Endodermal cell (in vitro differentiated cells): ENCODE results near the gene RPLP1. TPM values are rescaled to one million over a fixed set of nuclear protein-coding genes. Genes with fewer than 3 reads are reported as not detected.

Experiments used
- DNase-seq: peaks from one replicate; pipeline ENCODE4 v3.0.0-alpha.2; 2017
- H3K27ac ChIP-seq: 2 replicates; pipeline ENCODE4 v1.5.1; 2013; ENCODE audit warnings: mild to moderate bottlenecking, low read depth, low read length, moderate library complexity
- H3K27me3 ChIP-seq: 2 replicates; pipeline ENCODE4 v1.6.1; 2013; ENCODE audit warnings: mild to moderate bottlenecking, low read length, moderate library complexity; ENCODE audit not compliant: insufficient read depth, control insufficient read depth, poor library complexity, severe bottlenecking
- H3K36me3 ChIP-seq: 2 replicates; pipeline ENCODE4 v1.7.0; 2013; ENCODE audit warnings: mild to moderate bottlenecking, low read length, moderate library complexity; ENCODE audit not compliant: control insufficient read depth, insufficient read depth
- H3K4me1 ChIP-seq: one replicate; pipeline ENCODE4 v1.7.0; 2013; ENCODE audit warnings: low read length; ENCODE audit not compliant: control insufficient read depth, insufficient read depth
- H3K4me3 ChIP-seq: 2 replicates; pipeline ENCODE4 v1.5.1; 2013; ENCODE audit warnings: mild to moderate bottlenecking, low read length, moderate library complexity
- H3K9ac ChIP-seq: 2 replicates; pipeline ENCODE4 v1.6.1; 2013; ENCODE audit warnings: mild to moderate bottlenecking, low read length, moderate library complexity; ENCODE audit not compliant: poor library complexity, severe bottlenecking; ENCODE audit errors: extremely low read depth
- H3K9me3 ChIP-seq: 2 replicates; pipeline ENCODE4 v1.6.1; 2013; ENCODE audit warnings: mild to moderate bottlenecking, low read length, moderate library complexity; ENCODE audit not compliant: control insufficient read depth
- H3K27ac Mint-ChIP-seq: 2 replicates; pipeline ENCODE4 v1.8.0; 2020; ENCODE audit warnings: mixed read lengths
- H3K27me3 Mint-ChIP-seq: 2 replicates; pipeline ENCODE4 v1.8.0; 2021; ENCODE audit warnings: mild to moderate bottlenecking, mixed read lengths; ENCODE audit not compliant: insufficient read depth
- H3K36me3 Mint-ChIP-seq: 2 replicates; pipeline ENCODE4 v1.8.0; 2020; ENCODE audit warnings: low read depth, mixed read lengths
- H3K4me1 Mint-ChIP-seq: 2 replicates; pipeline ENCODE4 v1.8.0; 2020; ENCODE audit warnings: mixed read lengths
- H3K4me3 Mint-ChIP-seq: 2 replicates; pipeline ENCODE4 v1.8.0; 2020; ENCODE audit warnings: mild to moderate bottlenecking, moderate library complexity, mixed read lengths
- H3K9me3 Mint-ChIP-seq: 2 replicates; pipeline ENCODE4 v1.8.0; 2020; ENCODE audit warnings: mild to moderate bottlenecking, mixed read lengths
- CTCF ChIP-seq: fragments of 200-600 bp; sonication (generic); conservative IDR thresholded peaks from 2 replicates; pipeline ENCODE4 v1.5.0; 2021; ENCODE audit warnings: antibody characterized with exemption, mild to moderate bottlenecking
- WGBS, 2 experiments: methylation state at CpG; one replicate each; pipeline versions ENCODE4 v1.1.5 to v1.1.7; 2013; ENCODE audit warnings: missing lambda C conversion rate in 2 of 2, mixed read lengths in 1 of 2; ENCODE audit not compliant: insufficient coverage in 1 of 2, insufficient read length in 1 of 2; 5-methylcytosine and 5-hydroxymethylcytosine counted together
- total RNA-seq, 2 donors: library from RNA; stranded (reverse); fragmentation: NEBNext Ultra II Directional in 1 of 2; extraction: Animal tissue kit (Norgen Biotek cat#: 25700) in 1 of 2; gene quantifications; 2 replicates in 1 of 2; 3 replicates in 1 of 2; pipeline ENCODE4 v1.2.1, GENCODE V29; 2021

RPLP1 gene
- total RNA-seq, 2 donors from 2014 or later, result 1,560 to 1,563 TPM

GRCh38 chr15:69421498-69421897 lies 31.1 kb upstream of the RPLP1 start:
- no peaks in the 10 kb centered on the region for H3K4me1 ChIP-seq
- H3K9me3 Mint-ChIP-seq, result no peaks in the 10 kb centered on the region
- no peak overlapping the region for H3K27ac ChIP-seq
- peaks cover 93% of the 10 kb centered on the region for H3K36me3 ChIP-seq
- no peaks in the 10 kb centered on the region for H3K9me3 ChIP-seq
- H3K27me3 ChIP-seq, result no peaks in the 10 kb centered on the region
- H3K4me3 ChIP-seq, result no peak overlapping the region
- no peak overlapping the region for H3K4me3 Mint-ChIP-seq
- no peak overlapping the region for H3K9ac ChIP-seq
- no peak for DNase-seq
- no peaks in the 10 kb centered on the region for H3K4me1 Mint-ChIP-seq
- H3K27ac Mint-ChIP-seq, result peak overlapping the region; percentile 44
- H3K27me3 Mint-ChIP-seq, result no peaks in the 10 kb centered on the region
- no peak for TF ChIP-seq CTCF
- peaks cover 66% of the 10 kb centered on the region for H3K36me3 Mint-ChIP-seq

GRCh38 chr15:69422336-69422895 lies 30.2 kb upstream of the RPLP1 start:
- H3K9ac ChIP-seq, result no peak overlapping the region
- no peak for DNase-seq
- no peaks in the 10 kb centered on the region for H3K9me3 ChIP-seq
- no peaks in the 10 kb centered on the region for H3K9me3 Mint-ChIP-seq
- no peaks in the 10 kb centered on the region for H3K27me3 Mint-ChIP-seq
- TF ChIP-seq CTCF, result no peak
- no peak overlapping the region for H3K4me3 ChIP-seq
- H3K27me3 ChIP-seq, result no peaks in the 10 kb centered on the region
- H3K27ac ChIP-seq, result no peak overlapping the region
- no peaks in the 10 kb centered on the region for H3K4me1 ChIP-seq
- no peaks in the 10 kb centered on the region for H3K4me1 Mint-ChIP-seq
- peaks cover 97% of the 10 kb centered on the region for H3K36me3 ChIP-seq
- WGBS, 2 experiments, result 90 to 100% methylated on average over 3 to 4 of the region's 4 CpGs
- H3K36me3 Mint-ChIP-seq, result peaks cover 67% of the 10 kb centered on the region
- no peak overlapping the region for H3K4me3 Mint-ChIP-seq
- H3K27ac Mint-ChIP-seq, result no peak overlapping the region

- no peak overlapping the region for H3K27ac Mint-ChIP-seq
- H3K36me3 ChIP-seq, result peaks cover 97% of the 10 kb centered on the region
- DNase-seq, result no peak
- H3K9me3 ChIP-seq, result no peaks in the 10 kb centered on the region
- H3K36me3 Mint-ChIP-seq, result peaks cover 70% of the 10 kb centered on the region
- TF ChIP-seq CTCF, result no peak
- no peaks in the 10 kb centered on the region for H3K4me1 Mint-ChIP-seq
- H3K9ac ChIP-seq, result no peak overlapping the region
- no peak overlapping the region for H3K4me3 Mint-ChIP-seq
- H3K4me3 ChIP-seq, result no peak overlapping the region
- 100% methylated on average over 1 of the region's 2 CpGs; no CpG with 5 or more reads in 1 of the 2 experiments for WGBS, 2 experiments
- no peaks in the 10 kb centered on the region for H3K27me3 ChIP-seq
- H3K27ac ChIP-seq, result no peak overlapping the region
- no peaks in the 10 kb centered on the region for H3K4me1 ChIP-seq
- no peaks in the 10 kb centered on the region for H3K9me3 Mint-ChIP-seq
- H3K27me3 Mint-ChIP-seq, result no peaks in the 10 kb centered on the region
Observed at GRCh38 chr15:69424001-69424400, 28.6 kb upstream of the RPLP1 start.
